HG03460 (cell line): ENCODE measurements around the gene KMO.

Source experiments
- ATAC-seq: cut with Tn5 transposase; IDR thresholded peaks from one replicate; pipeline ENCODE4 v1.9.1; 2021; ENCODE audit not compliant: unreplicated experiment

Gene KMO

GRCh38 chr1:241532162-241532531 is at the start of gene KMO:
TSS of gene KMO (plus strand) at chr1:241532378. CDS start at chr1:241532445, 67 bp downstream.
- peak; percentile 25 for ATAC-seq

DNA sequence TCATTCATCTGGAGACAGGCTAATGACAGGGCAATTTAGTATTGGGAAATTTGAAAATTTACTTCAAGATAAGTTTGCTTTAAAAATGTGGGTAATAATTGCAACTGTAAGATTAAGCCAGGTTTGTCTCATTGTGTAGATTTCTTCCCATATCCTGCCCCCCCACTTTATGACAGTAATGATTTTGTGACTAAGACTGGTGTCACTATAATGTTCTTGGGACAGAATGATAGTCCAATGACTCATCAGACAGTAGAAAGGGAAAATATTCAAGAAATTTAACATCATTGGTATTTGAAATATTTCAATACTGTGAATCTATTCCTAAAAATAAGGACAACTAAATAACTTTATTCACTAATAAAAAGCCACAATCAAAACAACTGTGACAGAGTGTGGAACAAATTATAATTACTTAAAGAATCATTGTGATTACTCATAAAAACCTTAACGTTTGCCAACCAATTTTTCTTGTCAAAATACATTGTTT is 49.4 kb upstream of the KMO start:
- no peak for ATAC-seq

- ATAC-seq, result peak; percentile 46
Observed at GRCh38 chr1:241485145-241485544, 47.0 kb upstream of the KMO start.

DNA sequence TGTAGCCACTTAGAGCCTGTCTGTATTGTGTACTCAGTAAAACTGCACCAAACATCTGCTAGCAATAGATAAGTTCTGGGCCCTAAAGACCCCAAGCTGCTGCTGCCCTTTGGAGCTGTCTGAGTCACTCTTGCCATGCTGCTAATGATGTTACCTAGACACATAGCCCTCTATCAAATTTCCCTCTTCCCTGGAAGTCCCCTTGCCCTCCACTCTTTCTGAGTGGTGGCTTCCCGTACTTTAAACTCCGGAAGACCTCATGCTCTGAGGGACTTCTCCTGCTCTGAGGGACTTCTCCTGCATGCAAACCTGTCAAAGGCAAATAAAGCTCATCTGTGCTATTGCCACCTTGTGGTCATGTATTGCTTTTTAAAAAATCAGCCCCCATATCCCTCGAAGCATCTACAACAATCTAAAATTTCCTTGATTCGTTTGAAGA is 46.6 kb upstream of the KMO start:
- peak; percentile 56 for ATAC-seq

- no peak for ATAC-seq
Observed at GRCh38 chr1:241488739-241489138, 43.4 kb upstream of the KMO start.

- ATAC-seq, result no peak
Observed at GRCh38 chr1:241495741-241496140, 36.4 kb upstream of the KMO start.

- ATAC-seq, result no peak
Observed at GRCh38 chr1:241499910-241500309, 32.3 kb upstream of the KMO start.

- ATAC-seq, result no peak
Observed at GRCh38 chr1:241503444-241503843, 28.7 kb upstream of the KMO start.

GRCh38 chr1:241507189-241507863 is 24.9 kb upstream of the KMO start:
- ATAC-seq, result no peak

DNA sequence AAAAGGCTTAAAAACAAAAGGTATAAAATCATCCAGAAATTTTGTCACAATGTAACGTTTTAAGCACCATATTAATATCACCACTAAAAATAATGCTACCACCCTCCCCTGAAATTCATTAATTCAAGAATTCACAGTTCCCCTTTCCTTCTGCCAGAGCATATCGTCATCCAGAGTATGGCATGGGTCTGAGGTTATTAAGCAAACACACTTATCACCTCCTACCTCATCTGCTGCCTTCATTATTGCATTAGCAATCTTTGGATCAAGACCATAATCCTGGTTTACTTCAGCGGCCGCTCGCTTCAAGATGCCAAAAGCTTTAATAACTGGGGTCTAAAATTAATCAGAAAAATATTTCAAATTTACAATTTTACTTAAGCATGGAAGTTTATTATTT is 18.8 kb upstream of the KMO start:
- ATAC-seq, result no peak

DNA sequence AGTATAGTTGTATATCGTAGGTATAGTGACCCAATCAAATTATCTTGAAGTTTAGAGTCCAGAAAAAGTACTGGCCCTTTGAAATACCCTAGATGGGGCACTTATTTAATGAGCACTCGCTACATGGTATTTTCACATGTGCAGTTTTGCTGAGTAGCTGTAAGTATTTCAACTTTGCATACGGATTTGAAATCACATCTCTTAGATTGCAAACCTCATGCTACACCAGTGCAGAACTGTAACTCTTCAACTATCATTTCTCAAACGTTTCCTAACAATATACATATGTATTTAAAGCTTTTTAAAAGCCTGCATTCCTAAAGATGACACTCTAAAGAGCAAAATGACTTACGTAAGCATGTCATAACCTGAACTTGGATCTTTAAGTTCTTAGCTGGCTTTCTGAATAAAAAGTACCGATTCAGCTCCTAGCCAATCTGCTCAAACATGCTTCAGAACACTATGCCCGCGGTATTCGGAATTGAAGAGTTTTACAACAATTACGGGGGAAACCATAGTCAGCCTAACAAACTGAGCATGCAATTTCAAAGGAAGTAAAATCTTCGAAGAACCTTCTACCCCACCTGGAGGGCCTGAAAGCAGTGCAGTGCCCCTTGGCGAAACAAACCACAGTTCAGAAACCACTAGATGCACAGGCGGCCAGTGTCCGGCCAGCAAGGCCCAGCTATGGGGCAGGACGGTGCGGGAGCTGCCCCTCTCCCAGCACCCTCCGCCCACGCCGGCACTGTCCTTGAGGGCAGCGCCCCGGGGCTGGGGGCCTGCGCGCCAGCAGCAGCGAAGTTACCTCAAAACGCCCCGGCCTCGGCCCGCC is 13.5 kb upstream of the KMO start:
- peak; percentile 31 for ATAC-seq

- peak; percentile 97 for ATAC-seq
Observed at GRCh38 chr1:241519308-241520079, 12.7 kb upstream of the KMO start, which contains the start of gene FH. TSS of gene FH (minus strand) at chr1:241519755. CDS start at chr1:241519722, 33 bp downstream.

GRCh38 chr1:241520080-241520465 is 12.1 kb upstream of the KMO start:
- ATAC-seq, result no peak

DNA sequence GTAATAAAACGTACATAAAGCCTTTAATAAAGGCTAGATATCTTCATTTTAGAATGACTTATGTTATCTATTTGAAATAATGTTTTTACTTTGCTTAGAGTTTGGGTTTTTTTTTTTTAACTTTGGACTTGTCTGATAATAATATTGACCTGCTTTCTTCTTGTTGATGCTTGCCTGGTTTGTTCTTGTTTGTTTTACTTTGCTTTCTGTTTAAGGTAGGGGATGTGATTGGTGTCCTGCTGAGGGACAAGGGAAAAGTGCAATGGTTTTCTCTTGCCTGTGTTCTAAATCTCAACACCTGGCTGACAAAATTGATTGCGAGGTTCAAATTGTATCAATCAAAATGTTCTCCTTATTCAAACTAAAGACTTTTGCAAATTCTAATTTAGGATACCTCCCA is 10.5 kb upstream of the KMO start:
- ATAC-seq, result no peak

DNA sequence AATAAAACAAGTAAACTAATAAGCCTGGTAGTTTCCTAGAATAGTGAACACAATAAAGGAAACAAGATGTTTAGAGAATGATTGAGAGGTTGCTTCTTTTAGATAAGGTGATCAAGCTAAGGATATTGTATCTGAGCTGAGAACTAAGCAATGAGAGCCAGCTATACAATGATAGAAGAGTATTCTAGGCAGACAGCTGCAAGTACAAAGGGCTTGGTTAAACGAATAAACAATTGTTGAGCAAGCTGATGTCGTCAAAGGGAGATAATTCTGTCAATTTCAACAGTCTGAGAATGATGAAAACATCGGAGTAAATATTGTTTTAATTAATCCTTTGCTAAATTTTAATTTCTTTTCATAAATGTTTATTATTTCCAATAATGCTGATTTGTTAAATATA is 7.2 kb upstream of the KMO start:
- no peak for ATAC-seq

- no peak for ATAC-seq
Observed at GRCh38 chr1:241527146-241527545, 5.0 kb upstream of the KMO start.

GRCh38 chr1:241531195-241532161 is 700 bp upstream of the KMO start:
- peak; percentile 64 for ATAC-seq

- peak; percentile 56 for ATAC-seq
Observed at GRCh38 chr1:241532864-241533263, 686 bp downstream of the KMO start.

- peak; percentile 34 for ATAC-seq
Observed at GRCh38 chr1:241533326-241534115, 1.3 kb downstream of the KMO start.
